ENCODE data around the gene ATP1A4. TPM values are rescaled to one million over a fixed set of nuclear protein-coding genes. Genes with fewer than 3 reads are reported as not detected.
A peak's percentile ranks its signal among the peaks of the same experiment; 100 is the strongest.

The ATP1A4 gene
- total RNA-seq, 3 donors from 2014 or later, result not detected

- ATAC-seq (no peak), DNase-seq (no peak)
- Mint-ChIP-seq H3K4me1 (ENCODE audit: low read depth) (peaks cover 43% of the 10 kb centered on the region), H3K36me3 (ENCODE audit: insufficient read depth) (peaks cover 17% of the 10 kb centered on the region), H3K9me3 (no peaks in the 10 kb centered on the region), H3K4me3 (peak overlapping the region; percentile 87), H3K27me3 (ENCODE audit: low read depth) (no peaks in the 10 kb centered on the region)
Observed at GRCh38 chr1:160206421-160207117, 55.2 kb downstream of the ATP1A4 start.

- H3K4me1 Mint-ChIP-seq (ENCODE audit: low read depth), result peaks cover 43% of the 10 kb centered on the region
- H3K36me3 Mint-ChIP-seq (ENCODE audit: insufficient read depth), result peaks cover 22% of the 10 kb centered on the region
- ATAC-seq (no peak), DNase-seq (no peak)
- no peaks in the 10 kb centered on the region for H3K9me3 Mint-ChIP-seq
- H3K4me3 Mint-ChIP-seq, result peak overlapping the region; percentile 87
- no peaks in the 10 kb centered on the region for H3K27me3 Mint-ChIP-seq (ENCODE audit: low read depth)
Observed at GRCh38 chr1:160207118-160207650, 55.8 kb downstream of the ATP1A4 start.

GRCh38 chr1:160207771-160208556 lies 56.6 kb downstream of the ATP1A4 start:
- DNase-seq, result no peak
- H3K4me1 Mint-ChIP-seq (ENCODE audit: low read depth), result peaks cover 43% of the 10 kb centered on the region
- no peaks in the 10 kb centered on the region for H3K9me3 Mint-ChIP-seq
- H3K36me3 Mint-ChIP-seq (ENCODE audit: insufficient read depth), result peaks cover 27% of the 10 kb centered on the region
- no peaks in the 10 kb centered on the region for H3K27me3 Mint-ChIP-seq (ENCODE audit: low read depth)
- no peak overlapping the region for H3K4me3 Mint-ChIP-seq
- ATAC-seq, result no peak

- H3K4me3 Mint-ChIP-seq, result peak overlapping the region; percentile 0
- H3K9me3 Mint-ChIP-seq, result no peaks in the 10 kb centered on the region
- ATAC-seq, result no peak
- H3K36me3 Mint-ChIP-seq (ENCODE audit: insufficient read depth), result peaks cover 31% of the 10 kb centered on the region
- H3K27me3 Mint-ChIP-seq (ENCODE audit: low read depth), result no peaks in the 10 kb centered on the region
- no peak for DNase-seq
- H3K4me1 Mint-ChIP-seq (ENCODE audit: low read depth), result peaks cover 43% of the 10 kb centered on the region
Observed at GRCh38 chr1:160208557-160209320, 57.3 kb downstream of the ATP1A4 start.

- Mint-ChIP-seq H3K27me3 (ENCODE audit: low read depth) (no peaks in the 10 kb centered on the region), H3K9me3 (no peaks in the 10 kb centered on the region), H3K4me3 (no peak overlapping the region), H3K36me3 (ENCODE audit: insufficient read depth) (peaks cover 35% of the 10 kb centered on the region), H3K4me1 (ENCODE audit: low read depth) (peaks cover 36% of the 10 kb centered on the region)
- no peak for DNase-seq
- ATAC-seq, result no peak
Observed at GRCh38 chr1:160209321-160210046, 58.1 kb downstream of the ATP1A4 start.

- Mint-ChIP-seq H3K36me3 (ENCODE audit: insufficient read depth) (peaks cover 43% of the 10 kb centered on the region), H3K4me3 (no peak overlapping the region), H3K9me3 (no peaks in the 10 kb centered on the region), H3K4me1 (ENCODE audit: low read depth) (peaks cover 33% of the 10 kb centered on the region), H3K27me3 (ENCODE audit: low read depth) (no peaks in the 10 kb centered on the region)
- ATAC-seq (no peak), DNase-seq (no peak)
Observed at GRCh38 chr1:160210561-160210960, 59.2 kb downstream of the ATP1A4 start.

- Mint-ChIP-seq H3K4me3 (no peak overlapping the region), H3K9me3 (no peaks in the 10 kb centered on the region), H3K36me3 (ENCODE audit: insufficient read depth) (peaks cover 50% of the 10 kb centered on the region), H3K27me3 (ENCODE audit: low read depth) (no peaks in the 10 kb centered on the region), H3K4me1 (ENCODE audit: low read depth) (peaks cover 30% of the 10 kb centered on the region)
- ATAC-seq (no peak), DNase-seq (no peak)
Observed at GRCh38 chr1:160211046-160211790, 59.8 kb downstream of the ATP1A4 start.

GRCh38 chr1:160214481-160215140 lies 63.2 kb downstream of the ATP1A4 start:
- no peaks in the 10 kb centered on the region for H3K9me3 Mint-ChIP-seq
- H3K27me3 Mint-ChIP-seq (ENCODE audit: low read depth), result no peaks in the 10 kb centered on the region
- ATAC-seq (no peak), DNase-seq (no peak)
- H3K4me1 Mint-ChIP-seq (ENCODE audit: low read depth), result peaks cover 7% of the 10 kb centered on the region
- H3K36me3 Mint-ChIP-seq (ENCODE audit: insufficient read depth), result peaks cover 48% of the 10 kb centered on the region
- H3K4me3 Mint-ChIP-seq, result no peak overlapping the region

- Mint-ChIP-seq H3K4me3 (no peak overlapping the region), H3K4me1 (ENCODE audit: low read depth) (no peaks in the 10 kb centered on the region), H3K27me3 (ENCODE audit: low read depth) (no peaks in the 10 kb centered on the region), H3K9me3 (no peaks in the 10 kb centered on the region), H3K36me3 (ENCODE audit: insufficient read depth) (peaks cover 47% of the 10 kb centered on the region)
- ATAC-seq (no peak), DNase-seq (no peak)
Observed at GRCh38 chr1:160216301-160216700, 64.9 kb downstream of the ATP1A4 start.

GRCh38 chr1:160217481-160218051 lies 66.2 kb downstream of the ATP1A4 start:
- Mint-ChIP-seq H3K4me1 (ENCODE audit: low read depth) (no peaks in the 10 kb centered on the region), H3K4me3 (no peak overlapping the region), H3K36me3 (ENCODE audit: insufficient read depth) (peaks cover 49% of the 10 kb centered on the region), H3K9me3 (no peaks in the 10 kb centered on the region), H3K27me3 (ENCODE audit: low read depth) (no peaks in the 10 kb centered on the region)
- DNase-seq, result no peak
- no peak for ATAC-seq

GRCh38 chr1:160219062-160219929 lies 67.9 kb downstream of the ATP1A4 start:
- no peaks in the 10 kb centered on the region for H3K27me3 Mint-ChIP-seq (ENCODE audit: low read depth)

GRCh38 chr1:160220301-160220700 lies 68.9 kb downstream of the ATP1A4 start:
- no peaks in the 10 kb centered on the region for H3K4me1 Mint-ChIP-seq (ENCODE audit: low read depth)
- no peak for ATAC-seq
- H3K4me3 Mint-ChIP-seq, result no peak overlapping the region
- no peaks in the 10 kb centered on the region for H3K9me3 Mint-ChIP-seq
- H3K27me3 Mint-ChIP-seq (ENCODE audit: low read depth), result no peaks in the 10 kb centered on the region
- H3K36me3 Mint-ChIP-seq (ENCODE audit: insufficient read depth), result peaks cover 52% of the 10 kb centered on the region
- DNase-seq, result no peak

More at GRCh38 chr1:160219062-160219929, 67.9 kb downstream of the ATP1A4 start:
- peaks cover 53% of the 10 kb centered on the region for H3K36me3 Mint-ChIP-seq (ENCODE audit: insufficient read depth)
- no peak overlapping the region for H3K4me3 Mint-ChIP-seq
- H3K9me3 Mint-ChIP-seq, result no peaks in the 10 kb centered on the region
- H3K4me1 Mint-ChIP-seq (ENCODE audit: low read depth), result no peaks in the 10 kb centered on the region
- no peak for DNase-seq
- ATAC-seq, result no peak
